H1 (cell line): ENCODE results near the gene STK40. TPM values are rescaled to one million over a fixed set of nuclear protein-coding genes. Genes with fewer than 3 reads are reported as not detected.

ENCODE experiments used
- CBX5 ChIP-seq: fragments of 300-800, 300-1000 bp; sonication (generic); IDR thresholded peaks from 2 replicates; pipeline ENCODE4 v1.7.1; 2016; ENCODE audit warnings: antibody characterized with exemption, low read length, low read depth
- CREB1 ChIP-seq: IDR thresholded peaks from 2 replicates; pipeline ENCODE4 v1.6.1; 2012; ENCODE audit warnings: inconsistent platforms
- E2F6 ChIP-seq: IDR thresholded peaks from 2 replicates; pipeline ENCODE4 v1.6.1; 2012; ENCODE audit warnings: inconsistent platforms
- FOSL1 ChIP-seq: IDR thresholded peaks from 2 replicates; pipeline ENCODE4 v1.6.1; 2011; ENCODE audit warnings: mild to moderate bottlenecking, low read depth, low read length, moderate library complexity; ENCODE audit not compliant: insufficient read depth
- HDAC6 ChIP-seq: IDR thresholded peaks from one replicate; pipeline ENCODE4 v1.7.1; 2012; ENCODE audit warnings: low read depth, mild to moderate bottlenecking, inconsistent platforms, low read length, moderate library complexity
- USF2 ChIP-seq: IDR thresholded peaks from 2 replicates; pipeline ENCODE4 v1.6.1; 2011; ENCODE audit warnings: low read length, improper control_type of control experiment
- polyA plus RNA-seq, 7 experiments: library from polyadenylated mRNA; depleted of rRNA in 3 of 7; stranded (reverse) in 5 of 7; unstranded in 2 of 7; fragments of >200 nt in 5 of 7; fragments of 200-250 nt in 2 of 7; gene quantifications; 1 replicate in 5 of 7; 2 replicates in 1 of 7; 4 replicates in 1 of 7; pipeline versions ENCODE4 v1.2.1 to v1.2.3, GENCODE V29; 2011 to 2013; ENCODE audit warnings: missing spikeins in 2 of 7, mixed read lengths in 2 of 7
- total RNA-seq: library from RNA; stranded (reverse); fragmentation: NEBNext Ultra II Directional; extraction: Animal tissue kit (Norgen Biotek cat#: 25700); gene quantifications from 2 replicates; pipeline ENCODE4 v1.2.1, GENCODE V29; 2021

The STK40 gene
- total and polyA plus RNA-seq, 2 of the 8 experiments (the other 6 are each of a cell fraction or from before 2014, with no cell fraction given): 13.6 to 28.6 TPM

GRCh38 chr1:36320291-36320761 lies 65.4 kb downstream of the STK40 start (continued):
- TF ChIP-seq FOSL1 (no peak), E2F6 (no peak), USF2 (no peak), CBX5 (no peak), CREB1 (no peak), HDAC6 (no peak)
- TF ChIP-seq, all 59 proteins: peak for 0
